ENCODE data around the gene MADD. TPM values are rescaled to one million over a fixed set of nuclear protein-coding genes. Genes with fewer than 3 reads are reported as not detected.
"Not testable (repeated sequence)": the region's sequence is repeated elsewhere in the genome, so short reads cannot be mapped to it uniquely, and the experiment has no call there.

MADD gene
- total RNA-seq, 1 experiment from 2014 or later: 12.9 TPM

DNA sequence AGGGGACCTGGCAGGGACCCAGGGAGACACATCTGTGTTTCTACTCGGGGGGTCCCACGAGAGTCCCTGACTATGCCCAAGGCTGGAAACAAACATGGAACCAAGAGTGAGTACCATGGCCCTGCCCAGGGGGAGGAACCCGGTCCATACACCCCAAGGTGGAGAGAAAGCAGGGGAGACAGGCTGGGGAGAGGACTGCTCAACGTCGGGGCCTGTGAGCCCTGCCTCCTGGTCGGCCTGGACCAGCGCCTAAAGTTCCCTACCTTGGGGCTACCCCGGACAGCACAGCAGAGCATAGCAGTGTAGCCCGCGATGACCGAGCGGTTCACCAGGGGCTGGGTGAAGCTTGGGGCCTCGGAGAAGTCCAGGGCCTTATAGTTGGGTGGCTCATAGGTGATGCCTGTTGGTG, 62.4 kb downstream of the MADD start:
- no peak for DNase-seq (ENCODE audit: low spot score)
- in situ Hi-C loops (cut with HindIII; ENCODE audit: low sequenced_read_pairs): no loop called here

DNA sequence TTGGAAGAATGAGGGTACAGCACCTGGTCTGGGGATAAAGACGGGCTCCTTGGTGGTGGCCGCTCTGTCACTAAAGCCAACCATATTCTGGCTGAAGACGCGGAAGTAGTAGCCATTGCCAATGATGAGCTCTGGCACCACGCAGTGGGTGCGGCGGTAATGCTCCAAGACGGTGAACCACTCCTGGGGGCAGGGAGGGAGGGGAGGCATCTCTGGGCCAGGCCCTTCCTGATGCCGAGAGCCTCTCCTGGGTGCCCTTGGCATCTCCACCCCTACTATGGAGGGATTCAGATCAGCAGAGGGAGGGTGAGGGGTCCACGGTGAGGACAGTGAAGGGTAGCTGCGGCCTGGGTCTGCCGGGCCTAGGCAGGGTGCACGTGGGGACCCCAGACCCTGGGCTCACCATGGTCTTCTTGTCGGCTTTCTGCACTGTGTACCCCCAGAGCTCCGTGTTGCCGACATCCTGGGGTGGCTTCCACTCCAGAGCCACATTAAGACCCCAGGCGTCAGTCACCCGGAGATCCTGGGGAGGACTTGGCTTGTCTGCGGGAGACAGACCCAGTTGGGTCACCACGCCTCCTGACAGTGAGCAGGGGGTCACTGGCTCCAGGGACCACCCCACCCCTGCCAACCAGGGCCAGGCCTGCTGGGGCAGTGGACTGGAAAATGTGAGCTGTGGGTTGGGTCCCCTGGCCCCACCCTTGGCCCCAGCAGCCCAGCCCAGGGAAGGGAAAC, 63.0 kb downstream of the MADD start:
- in situ Hi-C loops (cut with HindIII; ENCODE audit: low sequenced_read_pairs): no loop called here
- DNase-seq (ENCODE audit: low spot score): no peak

DNA sequence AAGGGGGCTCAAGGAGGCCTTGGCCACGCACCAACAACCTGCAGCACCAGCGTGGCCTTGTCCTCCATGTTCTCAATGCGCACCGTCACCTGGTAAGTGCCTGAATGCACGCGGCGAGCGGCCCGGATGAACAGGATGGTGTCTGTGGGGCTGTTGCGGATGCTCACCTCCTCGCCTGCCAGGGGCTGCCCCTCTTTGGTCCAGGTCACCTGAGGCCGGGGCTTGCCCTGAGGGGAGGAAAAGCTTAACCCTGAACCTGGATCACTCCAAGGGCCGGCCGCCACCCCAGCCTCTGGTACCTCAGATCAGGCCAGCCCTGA, 63.6 kb downstream of the MADD start:
- DNase-seq (ENCODE audit: low spot score): no peak
- in situ Hi-C loops (cut with HindIII; ENCODE audit: low sequenced_read_pairs): no loop called here

DNA sequence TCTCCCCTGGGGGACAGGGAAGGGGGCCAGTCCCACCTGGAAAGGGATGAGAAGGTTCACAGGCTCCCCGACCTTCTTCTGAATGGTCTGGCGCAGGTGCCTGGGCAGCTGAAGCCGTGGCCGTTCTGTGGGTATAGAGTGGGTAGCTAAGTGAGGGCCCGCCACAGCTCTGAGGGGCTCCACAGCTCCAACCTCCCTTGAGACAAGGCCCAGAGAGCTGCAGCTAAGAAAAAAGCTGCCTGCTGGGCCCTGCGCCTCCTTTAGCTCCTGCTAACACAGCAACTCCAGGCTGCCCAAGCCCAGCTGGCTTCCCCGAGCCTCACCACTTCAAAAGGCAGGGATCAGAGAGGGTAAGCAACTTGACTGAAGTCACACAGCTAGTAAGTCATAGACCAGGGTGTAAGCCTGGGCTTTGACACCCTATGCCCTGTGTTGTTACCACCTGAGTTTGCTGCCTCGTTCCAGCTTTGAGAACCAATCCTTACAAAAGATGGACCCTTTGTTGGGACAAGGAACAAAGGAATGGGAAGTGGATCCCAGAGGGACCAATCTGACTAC, 64.0 kb downstream of the MADD start:
- DNase-seq (ENCODE audit: low spot score): no peak
- in situ Hi-C loops (cut with HindIII; ENCODE audit: low sequenced_read_pairs): no loop called here

- DNase-seq (ENCODE audit: low spot score); in situ Hi-C loops (cut with HindIII; ENCODE audit: low sequenced_read_pairs): not testable (repeated sequence)
Observed at GRCh38 chr11:47334699-47335411, 64.9 kb downstream of the MADD start.

- no peak for DNase-seq (ENCODE audit: low spot score)
- in situ Hi-C loops (cut with HindIII; ENCODE audit: low sequenced_read_pairs): no loop called here
Observed at GRCh38 chr11:47335733-47336132, 65.8 kb downstream of the MADD start.

DNA sequence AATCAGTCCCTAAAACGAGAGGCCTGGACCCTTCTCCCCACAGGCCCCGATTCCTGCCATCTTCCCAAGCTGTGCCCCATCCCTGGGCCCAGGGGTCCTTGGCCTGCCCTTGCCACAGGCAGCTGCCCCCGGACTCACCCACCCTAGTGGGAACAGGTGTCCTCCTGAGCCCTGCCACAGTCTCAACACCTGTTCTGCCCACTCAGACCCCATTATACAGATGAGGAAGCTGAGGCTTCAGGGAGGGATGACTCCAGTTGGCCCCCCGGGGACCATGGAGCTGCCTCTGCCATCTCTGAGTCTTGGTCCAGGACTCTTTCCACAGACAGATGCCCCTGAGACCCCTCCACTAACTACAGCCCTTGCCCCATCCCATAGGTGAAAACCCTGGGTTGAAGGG, 66.7 kb downstream of the MADD start:
- in situ Hi-C loops (cut with HindIII; ENCODE audit: low sequenced_read_pairs): no loop called here
- DNase-seq (ENCODE audit: low spot score): no peak

- in situ Hi-C loops (cut with HindIII; ENCODE audit: low sequenced_read_pairs): no loop called here
- no peak for DNase-seq (ENCODE audit: low spot score)
Observed at GRCh38 chr11:47337229-47337924, 67.4 kb downstream of the MADD start.

GRCh38 chr11:47338396-47339241, 68.7 kb downstream of the MADD start:
- in situ Hi-C loops (cut with HindIII; ENCODE audit: low sequenced_read_pairs): no loop called here
- DNase-seq (ENCODE audit: low spot score): no peak

GRCh38 chr11:47340010-47340409, 70.1 kb downstream of the MADD start:
- in situ Hi-C loops (cut with HindIII; ENCODE audit: low sequenced_read_pairs): no loop called here
- DNase-seq (ENCODE audit: low spot score): no peak

- in situ Hi-C loops (cut with HindIII; ENCODE audit: low sequenced_read_pairs): no loop called here
- no peak for DNase-seq (ENCODE audit: low spot score)
Observed at GRCh38 chr11:47340980-47341775, 71.2 kb downstream of the MADD start.

DNA sequence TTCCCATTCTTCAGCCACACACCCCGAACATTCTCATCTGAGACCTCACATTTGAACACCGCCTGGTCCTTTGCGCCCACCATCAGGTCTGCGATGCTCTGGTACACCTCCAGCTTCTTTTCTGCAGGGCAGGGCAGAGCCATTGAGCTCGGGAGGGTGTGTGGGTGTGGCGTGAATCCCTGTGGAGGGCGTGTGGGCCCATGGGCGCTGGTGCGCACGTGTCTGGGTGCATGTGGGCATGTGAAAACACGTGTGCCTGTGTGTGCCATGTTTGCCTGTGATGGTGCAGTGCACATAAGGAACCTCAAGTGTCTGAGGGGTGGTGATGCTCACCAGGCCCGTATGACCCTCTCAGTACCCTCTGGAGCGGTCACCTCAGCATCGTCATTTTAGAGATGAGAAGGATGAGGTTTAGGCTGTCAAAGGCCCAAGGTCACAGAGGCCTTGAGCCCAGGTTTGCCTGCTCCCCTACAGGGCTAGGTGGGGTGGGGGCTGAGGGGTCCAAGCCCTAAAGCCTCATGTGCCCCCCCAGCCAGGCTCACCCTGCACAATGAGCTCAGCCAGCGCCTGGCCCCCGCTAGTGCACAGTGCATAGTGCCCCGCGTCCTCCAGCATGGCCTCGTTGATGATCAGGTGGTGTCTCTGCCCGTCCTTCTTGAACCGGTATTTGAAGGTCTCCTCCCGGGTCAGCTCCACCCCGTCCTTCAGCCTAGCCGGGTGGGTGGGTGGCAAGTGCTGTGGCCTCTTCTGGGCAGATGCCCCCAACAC, 72.3 kb downstream of the MADD start:
- no peak for DNase-seq (ENCODE audit: low spot score)
- in situ Hi-C loops (cut with HindIII; ENCODE audit: low sequenced_read_pairs): no loop called here

DNA sequence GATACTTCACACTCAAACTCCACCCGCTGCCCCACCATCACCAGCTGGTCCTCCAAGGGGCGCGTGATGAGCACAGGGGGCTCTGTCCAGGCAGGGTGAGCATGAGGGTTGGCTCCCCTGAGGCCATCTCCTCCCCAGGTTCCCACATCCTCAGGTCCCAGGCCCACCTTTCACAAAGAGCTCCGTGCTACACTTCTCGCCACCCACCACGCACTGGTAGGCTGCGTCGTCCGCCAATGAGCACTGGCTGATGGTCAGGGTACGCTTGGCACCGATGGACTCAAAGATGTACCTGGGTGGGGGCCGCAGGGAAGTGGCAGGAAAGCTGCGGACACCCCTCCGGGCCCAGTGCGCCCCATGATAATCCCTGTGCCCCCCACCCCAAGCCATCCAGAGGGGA, 72.9 kb downstream of the MADD start:
- no peak for DNase-seq (ENCODE audit: low spot score)
- in situ Hi-C loops (cut with HindIII; ENCODE audit: low sequenced_read_pairs): no loop called here

DNA sequence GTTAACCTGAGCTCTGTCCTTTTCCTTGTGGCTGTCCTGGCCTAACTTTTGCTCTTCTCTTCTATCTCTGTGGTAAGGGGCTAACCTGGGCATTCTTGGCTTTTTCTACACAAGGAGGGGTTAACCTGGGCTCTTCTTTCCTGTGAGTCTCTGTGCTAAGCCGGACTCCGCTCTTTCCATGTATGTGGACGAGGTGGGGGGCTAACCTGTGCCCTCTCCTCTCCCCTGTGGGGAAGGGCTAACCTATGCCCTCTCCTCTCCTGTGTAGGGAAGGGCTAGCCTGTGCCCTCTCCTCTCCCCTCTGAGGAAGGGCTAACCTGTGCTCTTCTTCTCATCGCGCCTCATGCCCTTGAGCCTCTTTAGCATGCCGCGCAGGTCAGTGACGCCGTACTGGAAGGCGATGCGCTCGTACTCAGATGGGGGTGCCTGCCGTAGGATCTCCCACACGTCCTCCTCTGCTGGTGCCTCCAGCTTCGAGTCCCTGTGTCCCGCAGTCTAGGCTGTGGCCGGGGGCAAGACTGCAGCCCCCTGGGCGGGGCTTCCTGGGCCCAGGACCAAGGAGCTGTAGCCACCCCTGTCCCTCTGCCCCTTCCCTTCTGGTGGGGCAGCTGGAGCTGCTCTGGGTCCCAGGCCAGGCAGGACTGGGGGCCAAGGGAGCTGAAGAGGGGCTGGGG, 76.1 kb downstream of the MADD start:
- in situ Hi-C loops (cut with HindIII; ENCODE audit: low sequenced_read_pairs): no loop called here
- DNase-seq (ENCODE audit: low spot score): no peak

GRCh38 chr11:47347137-47347536, 77.2 kb downstream of the MADD start:
- in situ Hi-C loops (cut with HindIII; ENCODE audit: low sequenced_read_pairs): no loop called here
- DNase-seq (ENCODE audit: low spot score): no peak

- in situ Hi-C loops (cut with HindIII; ENCODE audit: low sequenced_read_pairs): no loop called here
- DNase-seq (ENCODE audit: low spot score): no peak
Observed at GRCh38 chr11:47348131-47348802, 78.3 kb downstream of the MADD start.

- in situ Hi-C loops (cut with HindIII; ENCODE audit: low sequenced_read_pairs): no loop called here
- DNase-seq (ENCODE audit: low spot score): peak; percentile 45
Observed at GRCh38 chr11:47348859-47349258, 78.9 kb downstream of the MADD start.

Data from G401 (cell line).